HepG2 (cell line): ENCODE results near the gene VPS18. TPM values are rescaled to one million over a fixed set of nuclear protein-coding genes. Genes with fewer than 3 reads are reported as not detected.

Experiments
- DPF2 ChIP-seq: sonication (generic); formaldehyde crosslinking; IDR thresholded peaks from 2 replicates; pipeline ENCODE4 v1.4.0; 2020; ENCODE audit warnings: mild to moderate bottlenecking, low read depth, missing genetic modification reagents, borderline replicate concordance
- ELF1 ChIP-seq: sonication (generic); formaldehyde crosslinking; IDR thresholded peaks from 2 replicates; pipeline ENCODE4 v1.4.0; 2020; ENCODE audit warnings: missing genetic modification reagents
- MATR3 ChIP-seq: sonication (generic); formaldehyde crosslinking; IDR thresholded peaks from 2 replicates; pipeline ENCODE4 v1.4.0; 2020; ENCODE audit warnings: missing genetic modification reagents
- MAZ ChIP-seq, 2 experiments: sonication (generic) in 1 of 2; formaldehyde crosslinking in 1 of 2; IDR thresholded peaks; 2 replicates each; pipeline versions ENCODE4 v1.5.0 to v1.6.1; 2012 to 2020; ENCODE audit warnings: low read depth in 2 of 2, mild to moderate bottlenecking in 2 of 2, borderline replicate concordance in 1 of 2, improper control_type of control experiment in 1 of 2, low read length in 1 of 2, missing genetic modification reagents in 1 of 2, moderate library complexity in 1 of 2
- MED8 ChIP-seq: sonication (generic); formaldehyde crosslinking; IDR thresholded peaks from 2 replicates; pipeline ENCODE4 v1.8.1; 2023; ENCODE audit warnings: mild to moderate bottlenecking, missing genetic modification reagents; ENCODE audit not compliant: insufficient replicate concordance
- MXD4 ChIP-seq: IDR thresholded peaks from 2 replicates; pipeline ENCODE4 v1.6.1; 2016; ENCODE audit warnings: mild to moderate bottlenecking, missing biosample characterization, missing genetic modification reagents
- RNF2 ChIP-seq: fragments of 450-650 bp; conservative IDR thresholded peaks from 2 replicates; pipeline ENCODE4 v1.6.1; 2016; ENCODE audit warnings: low read depth
- SCMH1 ChIP-seq: sonication (generic); formaldehyde crosslinking; IDR thresholded peaks from 2 replicates; pipeline ENCODE4 v1.9.0; 2021; ENCODE audit warnings: missing genetic modification reagents, mild to moderate bottlenecking, borderline replicate concordance
- SMARCE1 ChIP-seq: fragments of 450-650 bp; IDR thresholded peaks from 2 replicates; pipeline ENCODE4 v1.6.1; 2017; ENCODE audit warnings: borderline replicate concordance
- ZBTB7A ChIP-seq: sonication (generic); formaldehyde crosslinking; IDR thresholded peaks from 2 replicates; pipeline ENCODE4 v1.8.0; 2022; ENCODE audit warnings: mild to moderate bottlenecking, missing genetic modification reagents
- ZNF121 ChIP-seq: sonication (generic); formaldehyde crosslinking; IDR thresholded peaks from 2 replicates; pipeline ENCODE4 v1.5.0; 2020; ENCODE audit warnings: mild to moderate bottlenecking, missing genetic modification reagents
- ZNF674 ChIP-seq: sonication (generic); formaldehyde crosslinking; IDR thresholded peaks from 2 replicates; pipeline ENCODE4 v1.5.0; 2020; ENCODE audit warnings: low read depth, mild to moderate bottlenecking, missing genetic modification reagents
- ZNF766 ChIP-seq: sonication (generic); formaldehyde crosslinking; IDR thresholded peaks from 2 replicates; pipeline ENCODE4 v1.5.0; 2020; ENCODE audit warnings: missing genetic modification reagents, borderline replicate concordance
- ZNF816 ChIP-seq: sonication (generic); formaldehyde crosslinking; IDR thresholded peaks from 2 replicates; pipeline ENCODE4 v1.8.0; 2022; ENCODE audit warnings: missing genetic modification reagents, mild to moderate bottlenecking, borderline replicate concordance
- ZNF878 ChIP-seq: sonication (generic); formaldehyde crosslinking; IDR thresholded peaks from 2 replicates; pipeline ENCODE4 v1.8.1; 2023; ENCODE audit warnings: mild to moderate bottlenecking, missing genetic modification reagents, moderate library complexity
- polyA plus RNA-seq, 8 experiments: library from polyadenylated mRNA; depleted of rRNA in 3 of 8; stranded (reverse) in 7 of 8; unstranded in 1 of 8; fragments of >200 nt; fragmentation: Illumina TruSeq in 4 of 8; extraction: Trizol in 4 of 8; gene quantifications; 2 replicates each; pipeline versions ENCODE4 v1.2.1 to v1.2.3, GENCODE V29; 2011 to 2016; ENCODE audit warnings: low read depth in 4 of 8, missing spikeins in 1 of 8, mixed read lengths in 1 of 8; ENCODE audit not compliant: insufficient read depth in 1 of 8
- total RNA-seq, 5 experiments: library from RNA; depleted of rRNA; stranded (reverse); fragments of >200 nt; fragmentation: Illumina TruSeq; extraction: Trizol; gene quantifications; 2 replicates each; pipeline ENCODE4 v1.2.3, GENCODE V29; 2016; ENCODE audit warnings: low read depth in 1 of 5
- TF ChIP-seq, protein P1 (sequence below): sonication (generic); formaldehyde crosslinking; IDR thresholded peaks from 2 replicates; pipeline ENCODE4 v1.8.1; 2023; ENCODE audit warnings: mild to moderate bottlenecking, moderate library complexity, missing genetic modification reagents
- TF ChIP-seq, protein P2 (sequence below): sonication (generic); formaldehyde crosslinking; IDR thresholded peaks from 2 replicates; pipeline ENCODE4 v1.8.0; 2022; ENCODE audit warnings: low read depth, missing genetic modification reagents
- TF ChIP-seq, protein P3 (sequence below): sonication (generic); formaldehyde crosslinking; IDR thresholded peaks from 2 replicates; pipeline ENCODE4 v1.9.0; 2021; ENCODE audit warnings: missing genetic modification reagents, borderline replicate concordance

Gene VPS18
- total and polyA plus RNA-seq, 2 of the 13 experiments (the other 11 are each of a cell fraction or from before 2014, with no cell fraction given): 5.8 to 17.0 TPM

GRCh38 chr15:40918799-40919392 lies 24.6 kb downstream of the VPS18 start (continued):
- TF ChIP-seq, protein P1, sequence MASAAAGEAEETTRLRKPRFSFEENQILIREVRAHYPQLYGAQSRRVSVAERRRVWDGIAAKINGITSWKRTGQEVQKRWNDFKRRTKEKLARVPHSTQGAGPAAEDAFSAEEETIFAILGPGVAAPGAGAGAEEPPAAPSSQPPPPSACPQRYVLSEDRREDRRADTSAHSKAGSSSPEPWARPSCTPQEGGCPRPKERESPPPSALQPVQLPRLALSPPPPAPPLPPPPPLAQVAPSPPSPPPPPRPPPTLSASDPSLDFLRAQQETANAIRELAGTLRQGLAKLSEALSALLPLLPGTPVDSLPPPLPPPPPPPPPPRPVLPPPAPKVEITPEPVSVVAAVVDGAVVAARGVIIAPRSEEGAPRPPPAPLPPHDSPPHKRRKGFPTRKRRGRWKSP (CRISPR knock-in tag): no peak
- TF ChIP-seq ZNF816 (no peak), MXD4 (CRISPR knock-in tag) (0 out of 2 replicates have a peak, but pooled peaks have one; percentile 39), DPF2 (CRISPR knock-in tag) (no peak), MED8 (CRISPR knock-in tag) (no peak), ZNF674 (CRISPR knock-in tag) (no peak), SMARCE1 (no peak), ZNF121 (CRISPR knock-in tag) (no peak), ELF1 (CRISPR knock-in tag) (peak; percentile 45), ZNF766 (CRISPR knock-in tag) (no peak), SCMH1 (CRISPR knock-in tag) (no peak), RNF2 (no peak), MAZ (IDR thresholded peaks at IDR 0.05; ENCODE audit: borderline replicate concordance, low read depth, low read length) (no peak), MAZ (CRISPR knock-in tag; IDR thresholded peaks at IDR 0.05; ENCODE audit: low read depth) (0 out of 2 replicates have a peak, but pooled peaks have one; percentile 43), ZNF878 (CRISPR knock-in tag) (no peak), ZBTB7A (CRISPR knock-in tag) (no peak), MATR3 (CRISPR knock-in tag) (no peak)
- TF ChIP-seq, protein P2, sequence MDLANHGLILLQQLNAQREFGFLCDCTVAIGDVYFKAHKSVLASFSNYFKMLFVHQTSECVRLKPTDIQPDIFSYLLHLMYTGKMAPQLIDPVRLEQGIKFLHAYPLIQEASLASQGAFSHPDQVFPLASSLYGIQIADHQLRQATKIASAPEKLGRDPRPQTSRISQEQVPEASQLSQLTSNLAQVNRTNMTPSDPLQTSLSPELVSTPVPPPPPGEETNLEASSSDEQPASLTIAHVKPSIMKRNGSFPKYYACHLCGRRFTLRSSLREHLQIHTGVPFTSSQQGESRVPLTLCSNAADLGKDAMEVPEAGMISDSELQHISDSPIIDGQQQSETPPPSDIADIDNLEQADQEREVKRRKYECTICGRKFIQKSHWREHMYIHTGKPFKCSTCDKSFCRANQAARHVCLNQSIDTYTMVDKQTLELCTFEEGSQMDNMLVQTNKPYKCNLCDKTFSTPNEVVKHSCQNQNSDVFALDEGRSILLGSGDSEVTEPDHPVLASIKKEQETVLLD (CRISPR knock-in tag): no peak
- TF ChIP-seq, protein P3, sequence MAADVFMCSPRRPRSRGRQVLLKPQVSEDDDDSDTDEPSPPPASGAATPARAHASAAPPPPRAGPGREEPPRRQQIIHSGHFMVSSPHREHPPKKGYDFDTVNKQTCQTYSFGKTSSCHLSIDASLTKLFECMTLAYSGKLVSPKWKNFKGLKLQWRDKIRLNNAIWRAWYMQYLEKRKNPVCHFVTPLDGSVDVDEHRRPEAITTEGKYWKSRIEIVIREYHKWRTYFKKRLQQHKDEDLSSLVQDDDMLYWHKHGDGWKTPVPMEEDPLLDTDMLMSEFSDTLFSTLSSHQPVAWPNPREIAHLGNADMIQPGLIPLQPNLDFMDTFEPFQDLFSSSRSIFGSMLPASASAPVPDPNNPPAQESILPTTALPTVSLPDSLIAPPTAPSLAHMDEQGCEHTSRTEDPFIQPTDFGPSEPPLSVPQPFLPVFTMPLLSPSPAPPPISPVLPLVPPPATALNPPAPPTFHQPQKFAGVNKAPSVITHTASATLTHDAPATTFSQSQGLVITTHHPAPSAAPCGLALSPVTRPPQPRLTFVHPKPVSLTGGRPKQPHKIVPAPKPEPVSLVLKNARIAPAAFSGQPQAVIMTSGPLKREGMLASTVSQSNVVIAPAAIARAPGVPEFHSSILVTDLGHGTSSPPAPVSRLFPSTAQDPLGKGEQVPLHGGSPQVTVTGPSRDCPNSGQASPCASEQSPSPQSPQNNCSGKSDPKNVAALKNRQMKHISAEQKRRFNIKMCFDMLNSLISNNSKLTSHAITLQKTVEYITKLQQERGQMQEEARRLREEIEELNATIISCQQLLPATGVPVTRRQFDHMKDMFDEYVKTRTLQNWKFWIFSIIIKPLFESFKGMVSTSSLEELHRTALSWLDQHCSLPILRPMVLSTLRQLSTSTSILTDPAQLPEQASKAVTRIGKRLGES: no peak
